OCI-LY1 (cell line): ENCODE data around the gene DLGAP4.

ENCODE experiments used
- CTCF ChIP-seq: fragments of 200-600 bp; sonication (generic), shearing (Covaris generic); IDR thresholded peaks from 2 replicates; pipeline ENCODE4 v1.5.1; 2017; ENCODE audit warnings: mild to moderate bottlenecking, antibody characterized with exemption, low read length, moderate library complexity, mixed read lengths
- EZH2 ChIP-seq: fragments of 200-600 bp; sonication (generic), shearing (Covaris generic); IDR thresholded peaks from 2 replicates; pipeline ENCODE4 v1.8.0; 2017; ENCODE audit warnings: borderline replicate concordance, mixed run types, mild to moderate bottlenecking, antibody characterized with exemption, low read length, moderate library complexity, mixed read lengths

DNA sequence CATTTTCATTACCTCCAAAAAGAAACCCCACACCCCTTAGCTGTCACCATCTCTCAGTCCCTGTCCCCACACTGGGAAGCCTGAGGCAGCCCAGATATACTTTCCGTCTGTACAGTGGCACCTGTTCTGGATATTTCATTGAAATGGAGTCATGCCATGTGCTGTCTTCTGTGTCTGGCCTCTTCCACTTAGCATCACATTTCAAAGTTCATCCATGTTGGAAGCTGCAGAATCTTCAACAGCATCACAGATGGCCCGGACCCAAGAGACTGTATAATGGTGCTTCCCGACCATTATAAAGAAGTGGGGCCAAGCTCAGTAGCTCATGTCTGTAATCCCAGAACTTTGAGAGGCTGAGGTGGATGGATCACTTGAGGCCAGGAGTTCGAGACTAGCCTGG, 58.4 kb downstream of the DLGAP4 start:
- TF ChIP-seq CTCF (no peak), EZH2 (no peak)
